Epidermal melanocyte (primary cell): ENCODE results near the gene KDELR3.

ENCODE experiments used
- DNase-seq: peaks from one replicate; pipeline ENCODE4 v3.0.0; 2011; ENCODE audit warnings: low spot score; ENCODE audit not compliant: insufficient read length

Gene KDELR3

DNA sequence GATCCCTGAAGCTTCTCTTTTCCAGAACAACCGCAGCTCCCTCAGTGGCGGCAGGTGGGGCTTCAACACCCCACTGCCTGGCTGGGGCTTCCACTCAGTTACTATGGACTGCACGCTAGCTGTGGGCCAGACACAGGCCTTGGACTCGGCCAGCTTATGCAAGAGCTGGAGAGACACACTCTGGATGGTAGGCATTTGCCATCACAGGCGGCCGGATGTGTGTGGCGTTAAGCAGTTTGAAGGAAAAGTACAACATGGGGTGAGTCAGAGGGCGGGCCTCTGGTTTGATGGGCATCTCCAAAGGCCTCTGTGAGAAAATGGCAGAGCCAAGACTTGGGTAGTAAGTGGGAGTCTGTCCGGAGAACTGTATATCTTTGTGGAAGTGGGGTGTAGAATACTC is 30.5 kb upstream of the KDELR3 start:
- no peak for DNase-seq

DNA sequence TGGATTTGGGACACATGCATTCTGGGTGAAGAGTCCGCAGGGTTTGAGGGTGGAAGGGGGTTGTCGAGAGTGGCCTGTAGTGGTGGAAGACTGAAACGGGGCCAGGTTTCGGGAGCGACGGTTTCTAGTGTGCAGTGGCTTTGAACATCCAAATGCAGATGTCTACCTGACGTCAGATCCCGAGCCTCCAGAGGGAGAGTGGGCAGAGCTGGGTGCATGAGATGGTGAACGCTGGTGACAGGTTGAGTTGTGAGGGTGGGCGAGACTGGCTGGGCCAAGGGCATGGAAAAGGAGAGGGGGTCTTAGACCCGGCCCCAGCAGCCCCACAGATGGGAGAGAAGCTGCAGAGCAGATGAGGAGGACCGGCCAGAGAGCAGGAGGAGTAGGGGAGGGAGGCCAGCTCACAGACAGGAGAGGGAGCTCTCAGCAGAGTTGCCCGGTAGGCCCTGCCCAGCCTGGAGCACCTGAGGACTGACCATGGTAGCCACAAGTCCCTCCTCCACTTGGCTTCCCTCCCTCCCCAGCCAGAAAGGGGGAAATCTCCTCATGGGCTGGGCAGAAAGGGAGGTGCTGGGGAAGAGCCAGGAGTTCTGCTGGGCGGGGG is 27.0 kb upstream of the KDELR3 start:
- no peak for DNase-seq

DNA sequence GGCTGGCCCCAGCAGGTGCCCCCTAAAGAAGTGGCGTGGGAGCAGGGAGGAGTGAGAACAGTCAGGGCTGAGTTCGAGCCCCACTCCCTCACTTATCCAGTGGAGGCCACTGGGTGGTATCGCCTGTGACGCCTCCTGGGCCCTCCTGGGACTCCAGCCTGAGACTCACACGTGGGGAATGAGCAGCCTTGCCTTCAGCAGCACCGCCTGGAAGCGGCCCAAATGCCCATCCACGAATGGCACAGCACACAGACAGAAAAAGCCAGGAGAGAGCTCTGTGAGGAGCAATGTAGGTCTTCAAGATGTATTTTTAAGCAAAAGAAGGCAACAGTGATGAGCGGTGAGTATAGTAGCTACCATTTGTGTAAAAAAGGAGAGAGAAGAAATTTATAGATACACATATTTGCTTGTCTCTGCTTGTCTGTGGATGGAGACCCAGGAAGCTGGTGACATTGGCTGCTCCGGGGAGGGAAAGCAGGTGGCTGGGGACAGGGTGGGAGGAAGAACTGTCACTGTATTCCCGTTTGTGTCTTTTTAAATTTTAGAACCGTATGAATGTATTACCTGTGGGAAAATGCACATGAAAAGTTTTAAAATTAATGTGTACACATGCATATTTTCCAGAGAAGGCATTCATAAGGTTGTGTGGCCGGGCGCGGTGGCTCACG is 26.1 kb upstream of the KDELR3 start:
- no peak for DNase-seq

DNA sequence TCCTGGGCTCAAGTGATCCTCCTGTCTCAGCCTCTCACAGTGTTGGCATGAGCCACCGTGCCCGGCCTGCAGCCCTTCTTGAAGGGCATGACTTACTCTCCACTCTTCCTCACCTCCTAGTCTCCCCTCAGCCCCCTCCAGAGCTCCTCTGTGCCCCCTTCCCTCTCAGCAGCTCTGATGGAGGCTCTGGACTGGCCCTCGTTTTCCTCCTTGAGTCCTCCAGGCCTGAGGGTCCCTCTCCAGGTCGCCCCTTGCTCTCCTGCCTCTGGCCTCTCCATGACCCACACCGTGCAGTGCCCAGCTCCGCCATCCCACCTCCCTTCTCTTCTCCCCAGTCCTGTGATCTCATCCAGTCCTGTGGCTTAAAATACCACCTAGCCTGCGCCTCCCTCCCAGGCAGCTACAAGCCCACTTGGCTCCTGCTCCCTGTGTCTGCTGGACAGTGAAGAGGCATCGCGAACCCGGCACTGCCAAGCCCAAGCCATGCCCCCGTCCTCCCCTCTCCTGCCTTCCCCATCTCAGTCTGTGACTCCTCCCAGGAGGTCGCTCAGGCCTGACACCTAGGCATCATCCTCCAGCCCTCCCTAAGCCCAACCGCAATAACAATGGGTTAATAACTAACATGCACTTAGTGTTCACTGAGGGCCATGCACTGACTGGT is 24.8 kb upstream of the KDELR3 start:
- no peak for DNase-seq

DNA sequence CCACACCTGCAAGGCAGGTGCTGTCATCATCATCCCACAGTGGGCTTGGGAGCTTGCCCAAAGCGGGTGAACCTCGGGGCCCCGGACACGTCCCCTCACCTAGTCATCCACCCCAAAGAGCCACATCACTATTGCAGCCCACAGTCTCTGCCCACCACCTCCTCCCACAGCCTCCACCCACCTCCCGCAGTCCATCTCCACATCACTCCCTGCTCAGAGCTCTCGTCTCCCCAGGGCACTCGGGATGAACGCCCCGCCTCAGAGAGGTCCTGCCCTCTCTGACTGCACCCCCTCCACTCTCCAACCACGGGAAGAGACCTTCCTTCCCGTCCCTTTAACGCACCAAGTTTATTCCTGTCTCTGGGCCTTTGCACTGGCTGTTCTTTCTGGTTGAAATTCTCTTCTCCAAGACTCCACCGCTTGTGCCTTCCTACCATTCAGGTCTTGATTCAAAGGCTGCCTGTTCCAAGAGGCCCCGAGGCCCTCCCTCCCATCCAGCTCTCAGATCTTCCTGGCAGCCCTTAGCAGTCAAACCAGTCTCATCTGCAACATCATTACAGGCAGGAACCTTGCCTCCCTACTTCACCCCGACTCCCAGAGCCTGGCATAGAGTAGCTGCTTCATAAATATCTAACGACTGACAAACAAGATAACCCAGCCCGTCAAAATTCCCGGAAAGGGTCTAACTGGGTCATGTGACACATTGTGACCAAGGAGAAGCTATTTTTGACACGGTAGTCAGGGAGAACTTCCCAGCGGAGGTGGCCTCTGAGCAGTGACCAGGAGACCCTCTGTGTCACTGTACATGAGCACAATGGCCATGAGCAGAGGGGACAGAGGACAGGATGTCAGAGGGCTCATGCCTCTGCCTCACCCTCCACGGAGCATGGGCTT is 24.0 kb upstream of the KDELR3 start:
- no peak for DNase-seq

DNA sequence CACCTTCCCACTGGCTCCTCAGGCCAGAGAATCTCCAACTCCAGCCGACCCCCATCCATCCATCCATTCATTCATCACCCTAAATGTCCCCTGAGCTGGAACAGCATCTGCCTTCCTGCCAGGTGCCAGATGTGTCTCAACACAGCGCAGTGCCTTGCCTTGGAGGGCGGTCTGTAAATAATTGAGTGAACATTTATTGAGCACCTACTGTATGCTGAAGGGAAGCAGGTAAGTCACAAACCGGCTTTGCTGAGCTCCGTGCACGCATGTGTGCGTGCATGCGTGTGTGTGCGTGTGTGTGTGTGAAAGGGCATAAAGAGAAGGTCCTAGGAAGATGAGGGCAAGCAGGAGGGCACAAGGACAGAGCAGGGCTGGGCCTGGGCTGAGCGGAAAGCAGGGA is 23.1 kb upstream of the KDELR3 start:
- no peak for DNase-seq

DNA sequence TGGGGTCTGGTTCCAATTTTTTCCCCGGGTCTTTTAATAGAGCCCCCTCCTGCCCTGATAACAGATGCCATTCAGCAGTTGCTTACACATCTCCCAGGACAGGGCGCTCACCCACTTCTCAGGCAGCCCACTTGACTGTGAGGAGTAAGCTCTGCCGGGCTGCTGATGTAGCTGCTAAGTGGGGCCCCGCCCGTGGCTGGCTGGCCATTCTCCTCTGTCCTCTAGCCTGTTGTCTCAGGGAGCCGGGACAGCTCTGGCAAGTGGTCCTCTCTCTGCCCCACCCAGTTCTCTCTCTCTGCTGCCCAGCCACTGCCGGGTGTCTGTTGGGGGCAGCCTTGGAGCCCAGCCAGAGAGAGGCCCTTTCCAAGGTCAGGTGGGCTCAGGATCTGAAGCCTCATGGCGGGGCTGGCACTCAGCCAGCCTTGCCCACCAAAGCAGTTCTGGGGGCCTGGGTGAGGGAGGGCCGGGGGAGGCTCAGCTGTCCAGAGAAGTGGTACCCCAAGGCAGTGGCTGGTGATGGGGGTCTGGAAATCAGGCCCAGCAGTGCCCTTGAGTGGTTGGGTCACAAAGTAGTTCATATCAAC is 21.8 kb upstream of the KDELR3 start:
- no peak for DNase-seq

DNA sequence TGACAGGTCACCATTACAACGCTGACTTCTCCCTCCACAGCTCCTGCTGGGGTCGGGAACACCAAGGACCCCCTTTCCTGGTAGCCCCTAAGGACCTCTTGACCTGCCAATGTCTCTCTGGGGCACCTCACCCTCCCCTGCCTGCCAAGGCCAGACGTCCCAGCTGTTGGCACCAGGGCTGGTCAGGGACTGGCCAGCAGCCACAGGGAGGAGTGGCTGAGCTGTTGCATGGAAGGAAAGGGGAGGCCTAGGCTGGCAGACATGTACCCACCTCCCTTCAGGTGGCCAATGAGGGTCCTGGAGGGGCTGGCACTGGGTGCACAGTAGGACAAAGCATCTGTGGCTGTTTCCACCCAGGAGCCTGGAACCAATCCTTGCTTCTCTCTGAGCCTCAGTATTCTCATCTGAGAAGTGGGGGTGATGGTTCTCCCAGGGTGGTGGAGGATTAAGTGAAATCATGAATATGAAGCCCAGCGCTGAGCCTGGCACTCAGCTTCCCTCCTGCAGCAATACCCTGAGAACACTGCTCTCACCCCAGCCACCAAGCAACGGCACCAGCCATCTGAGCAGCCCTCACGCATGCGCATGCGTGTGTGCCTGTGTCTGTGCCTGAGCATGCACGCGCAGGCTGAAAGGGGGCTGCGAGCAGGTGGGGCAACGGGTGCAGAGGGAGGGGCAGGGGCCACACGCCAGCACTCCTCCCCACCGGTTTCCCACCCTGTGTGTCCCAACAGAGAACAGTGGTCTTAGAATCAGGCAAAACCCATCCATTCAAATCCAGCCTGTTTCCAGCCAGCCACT is 18.8 kb upstream of the KDELR3 start:
- DNase-seq, result no peak

DNA sequence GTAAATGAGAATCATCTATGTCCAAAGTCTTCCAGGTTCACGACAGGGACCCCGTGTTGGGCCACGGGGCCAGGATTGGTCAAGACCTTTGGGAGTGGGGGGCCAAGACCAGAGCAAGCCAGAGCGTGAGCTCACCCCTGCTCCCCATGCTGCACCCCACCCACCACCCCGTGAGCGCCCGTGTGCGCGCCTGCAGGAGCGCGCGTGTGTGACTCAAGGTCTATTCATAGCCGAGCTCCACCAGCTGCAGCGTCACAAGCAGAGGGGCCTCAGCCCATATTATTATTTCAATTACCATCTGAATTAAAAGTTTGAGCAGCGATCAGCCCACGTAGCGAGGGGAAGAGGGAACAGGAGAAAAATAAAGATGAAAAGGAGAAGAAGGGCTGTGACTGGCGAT is 18.1 kb upstream of the KDELR3 start:
- DNase-seq, result no peak

DNA sequence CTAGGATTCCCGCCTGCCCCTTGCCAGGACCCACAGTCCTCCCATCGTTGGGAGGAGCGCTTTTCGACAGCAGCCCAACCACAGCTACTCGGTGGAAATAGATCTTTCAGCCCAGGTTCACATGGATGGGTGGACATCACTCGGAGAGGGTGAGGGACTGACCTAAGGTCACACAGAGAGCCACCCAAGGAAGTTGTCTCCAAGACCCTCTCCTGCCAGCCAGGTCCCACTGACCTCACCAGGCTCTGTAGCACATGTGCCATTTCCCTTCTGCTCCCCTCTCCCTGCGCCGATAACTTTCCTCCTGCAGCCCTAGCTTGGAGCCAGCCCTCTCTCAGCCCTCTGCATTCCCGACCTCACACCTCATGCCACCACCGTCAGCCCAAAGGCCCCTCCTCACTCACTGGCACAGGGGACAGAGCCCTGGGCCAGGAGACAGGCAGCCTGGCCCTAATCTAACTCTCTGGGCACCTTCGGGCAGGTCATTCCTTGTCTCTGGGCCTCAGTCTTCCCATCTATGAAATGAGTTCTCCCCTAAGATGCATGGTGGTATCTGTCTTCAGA is 17.6 kb upstream of the KDELR3 start:
- no peak for DNase-seq

DNA sequence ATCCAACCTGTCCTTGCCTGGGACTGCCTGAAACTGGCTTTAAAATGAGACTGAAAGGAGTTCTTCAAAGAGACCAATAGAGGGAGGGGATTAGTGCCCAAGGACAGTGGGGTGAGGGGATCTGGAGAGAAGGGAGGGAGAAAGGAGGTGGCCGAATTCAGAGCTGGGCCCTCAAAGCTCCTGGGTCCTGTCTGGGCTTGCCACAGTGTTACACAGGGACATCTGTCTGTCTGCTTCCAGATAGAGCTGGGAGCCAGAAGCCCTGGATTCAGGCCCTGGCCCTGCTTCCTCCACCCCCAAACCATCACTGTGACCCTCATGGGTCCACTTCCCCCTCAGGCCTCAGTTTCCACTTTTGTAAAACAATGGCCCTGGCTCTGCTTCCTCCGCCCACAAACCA is 16.5 kb upstream of the KDELR3 start:
- DNase-seq, result no peak

DNA sequence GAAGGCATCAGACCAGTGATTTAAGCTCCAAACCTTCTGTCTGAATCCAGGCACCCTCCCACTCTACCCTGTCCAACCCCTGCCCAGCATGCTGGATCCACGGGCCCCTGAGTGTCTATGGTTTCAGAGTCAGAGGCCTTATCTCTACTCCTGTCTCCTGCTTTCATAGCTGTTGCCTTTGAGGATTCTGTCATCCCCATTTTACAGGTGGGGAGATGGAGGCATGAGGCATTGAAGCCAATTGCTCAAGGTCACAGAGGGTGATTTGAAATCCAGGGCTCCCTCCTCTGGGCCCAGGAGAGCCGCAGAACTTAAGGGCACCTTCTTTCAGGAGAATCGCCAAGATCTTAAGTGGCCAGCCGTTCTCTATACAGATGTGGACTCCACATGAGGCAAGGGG is 16.0 kb upstream of the KDELR3 start:
- no peak for DNase-seq

DNA sequence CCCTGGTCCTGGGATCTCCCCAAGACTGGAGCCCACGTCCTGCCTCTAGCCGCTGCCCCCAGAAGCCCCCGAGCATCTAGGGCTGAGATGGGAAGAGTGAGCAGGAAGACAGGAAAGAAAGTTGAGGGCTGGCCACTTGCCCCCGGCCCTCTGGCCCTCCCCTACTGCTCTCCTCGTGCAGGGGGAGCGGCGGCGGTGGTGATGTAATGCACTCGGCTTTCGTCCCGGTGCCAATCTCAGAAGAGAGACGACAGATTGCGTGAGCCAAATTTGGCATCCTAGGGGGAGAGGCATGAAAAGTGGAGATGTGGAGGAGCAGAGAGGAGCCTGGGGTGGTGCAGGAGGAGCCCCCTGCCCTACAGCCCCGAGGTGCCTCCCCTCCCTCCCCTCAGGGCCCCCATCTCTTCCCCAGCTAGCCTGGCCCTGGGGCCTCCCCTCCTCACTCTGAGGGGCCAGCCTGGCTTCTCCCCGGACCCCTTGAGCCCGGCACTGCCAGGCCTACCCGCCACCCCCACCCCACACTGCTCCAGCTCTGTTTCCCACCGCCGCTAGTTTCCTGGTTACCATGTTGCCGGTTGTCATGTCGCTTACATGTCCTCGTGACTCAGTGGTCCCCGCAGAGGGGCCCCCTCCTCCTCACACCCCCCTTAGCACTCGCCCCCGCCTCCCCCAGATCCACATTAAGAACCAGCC is 15.4 kb upstream of the KDELR3 start:
- DNase-seq, result peak; percentile 57

DNA sequence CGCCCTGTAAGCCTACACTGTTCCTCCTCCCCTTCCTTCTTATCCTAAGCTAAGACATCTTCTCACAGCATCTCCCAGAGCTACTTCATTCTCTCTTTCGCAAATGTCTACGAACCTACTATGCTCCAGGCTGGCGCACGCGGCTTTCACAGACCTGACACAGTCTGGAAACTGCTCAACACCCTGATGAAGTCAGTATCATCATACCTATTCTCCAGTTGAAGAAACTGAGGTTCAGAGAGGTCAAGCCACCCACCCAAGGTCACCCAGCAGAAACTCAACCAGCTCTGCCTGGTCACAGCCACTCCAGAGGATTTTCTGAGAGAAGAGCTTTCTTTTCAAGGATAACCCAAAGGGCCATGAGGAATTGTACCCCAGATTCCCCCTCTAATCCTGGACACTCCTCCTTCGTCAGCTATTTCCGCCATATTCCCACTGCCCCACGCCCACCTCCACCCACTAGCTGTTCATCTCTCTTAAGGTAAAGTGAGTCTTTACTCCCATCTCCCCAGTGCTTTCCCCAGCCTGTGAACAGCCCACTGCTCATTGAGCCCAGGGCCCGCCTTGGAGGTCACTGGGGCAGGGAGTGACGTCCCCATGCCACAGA is 14.7 kb upstream of the KDELR3 start:
- DNase-seq, result no peak

DNA sequence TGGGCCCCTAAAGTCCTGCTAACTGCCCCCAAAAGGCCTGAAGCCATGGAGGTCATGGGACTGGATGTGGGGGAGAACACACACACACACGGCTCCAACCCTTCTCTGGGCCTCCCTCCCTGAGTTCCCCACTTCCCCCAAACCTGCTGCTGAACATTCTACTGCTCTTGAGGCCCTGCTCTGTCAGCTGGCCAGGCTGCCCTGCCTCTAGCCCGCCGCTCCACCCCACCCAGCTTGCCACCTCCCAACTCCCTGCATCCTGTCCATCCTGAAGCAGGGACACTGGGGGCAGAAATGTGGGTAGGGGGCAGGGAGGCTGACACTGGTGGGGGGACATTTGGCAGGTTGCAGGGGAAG is 13.9 kb upstream of the KDELR3 start:
- no peak for DNase-seq

DNA sequence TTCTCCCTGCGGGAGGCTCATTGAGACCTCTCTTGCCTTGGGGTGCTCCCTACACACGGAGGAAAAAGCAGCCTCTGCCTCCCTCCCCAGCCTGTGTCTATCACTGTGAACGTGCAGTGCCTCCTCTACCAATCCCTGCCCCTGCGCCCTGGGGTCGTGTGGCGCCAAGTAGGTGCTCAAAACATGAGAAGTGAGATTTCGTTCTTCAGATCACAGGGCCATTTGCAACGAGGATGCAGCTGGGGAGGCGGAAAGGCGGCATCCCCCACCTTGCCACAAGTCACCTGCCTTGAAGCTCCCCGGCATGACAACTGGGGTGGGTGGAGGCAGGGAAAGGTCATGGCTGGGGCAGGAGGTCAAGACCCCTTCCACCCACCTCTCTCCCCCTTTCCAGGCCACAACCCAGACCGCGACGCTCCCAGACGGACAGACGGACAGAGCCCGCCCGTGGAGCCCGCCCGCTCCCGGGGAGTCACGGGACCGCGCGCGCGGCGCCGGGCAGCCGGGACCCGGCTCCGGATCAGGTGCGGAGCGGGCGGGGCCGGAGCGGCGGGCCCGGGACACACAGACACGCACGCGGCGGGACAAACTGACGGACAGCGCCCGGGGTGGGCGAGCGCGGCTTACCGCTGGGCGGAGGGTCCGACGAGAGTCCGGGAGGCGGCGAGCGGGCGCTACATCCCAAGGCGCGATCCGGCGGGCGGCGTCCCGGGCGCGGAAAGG is 13.4 kb upstream of the KDELR3 start:
- no peak for DNase-seq

DNA sequence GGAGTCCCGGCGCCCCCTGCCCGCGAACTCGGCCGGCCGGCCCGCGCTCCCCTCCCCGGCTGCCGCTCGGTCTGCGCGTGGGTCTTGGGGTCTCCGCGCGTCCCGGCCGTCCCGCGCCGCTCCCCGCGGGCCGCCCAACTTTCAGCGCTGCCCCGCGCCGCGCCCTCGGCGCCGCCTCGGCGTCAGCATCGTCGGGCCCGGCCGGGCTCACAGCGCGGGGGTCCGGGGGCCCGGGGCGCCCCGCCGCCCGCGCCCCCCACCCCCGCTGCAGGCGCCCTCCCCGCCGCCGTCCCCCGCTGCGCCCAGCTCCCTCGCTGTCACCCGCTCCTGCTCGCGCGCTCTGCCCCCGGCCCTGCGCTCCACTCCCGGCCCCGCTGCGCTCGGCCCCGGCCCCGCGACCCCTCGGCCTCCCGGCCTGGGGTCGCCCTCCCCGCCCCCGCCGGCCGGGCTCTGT is 12.8 kb upstream of the KDELR3 start, which contains the start of gene KCNJ4:
Gene KCNJ4, minus strand, starts transcription at position 124 of the 454 bp plus-strand sequence. CDS start 27,067 bp downstream, outside the sequence.
- no peak for DNase-seq

DNA sequence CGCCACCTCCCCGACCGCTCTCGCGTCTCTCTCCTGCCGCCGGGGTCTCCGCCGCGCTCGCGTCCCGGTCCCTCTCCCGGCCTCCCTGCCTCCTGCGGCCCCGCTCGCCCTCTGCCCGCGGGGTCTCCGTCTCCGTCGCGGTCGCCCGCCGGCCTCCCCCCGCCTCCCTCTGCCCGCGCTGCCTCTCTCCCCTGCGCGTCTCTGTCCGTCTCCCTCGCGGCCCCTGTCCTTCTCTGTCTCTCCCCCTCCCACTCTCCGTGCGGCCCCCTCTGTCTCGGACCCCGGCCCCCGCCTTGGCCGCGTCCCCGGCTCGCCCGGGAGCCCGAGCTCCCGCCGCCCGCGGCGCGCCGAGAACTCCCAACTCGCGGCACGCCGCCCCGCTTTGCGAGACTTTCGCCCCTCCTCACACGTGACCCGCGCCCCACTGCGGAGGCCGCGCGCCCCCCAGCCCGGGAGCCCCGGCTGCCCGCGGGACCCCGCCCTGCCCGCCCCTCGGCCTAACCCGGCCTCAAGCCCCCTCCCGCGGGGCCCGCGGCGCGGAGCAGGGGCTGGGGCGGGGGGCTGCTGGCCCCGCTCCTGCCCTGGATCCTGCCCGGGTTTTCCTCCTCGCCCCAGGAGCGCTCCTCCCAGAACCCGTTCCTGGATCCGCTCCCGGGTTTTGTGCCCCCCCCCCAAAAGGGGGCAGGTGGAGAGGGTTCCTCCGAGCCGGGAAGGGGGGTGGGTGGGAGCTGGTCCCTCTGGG is 12.2 kb upstream of the KDELR3 start:
- no peak for DNase-seq
